HG03045 (cell line): Measurements from ENCODE around the gene PUS10.
A peak's percentile ranks its signal among the peaks of the same experiment; 100 is the strongest.
"Not testable (repeated sequence)": the region's sequence is repeated elsewhere in the genome, so short reads cannot be mapped to it uniquely, and the experiment has no call there.

Source experiments
- ATAC-seq: cut with Tn5 transposase; IDR thresholded peaks from one replicate; pipeline ENCODE4 v1.9.1; 2021; ENCODE audit warnings: mild to moderate bottlenecking, moderate library complexity; ENCODE audit not compliant: unreplicated experiment

PUS10 gene

GRCh38 chr2:61017556-61018317 lies at the start of gene PUS10, which contains the start of gene PEX13:
PUS10 (minus strand) TSS chr2:61018255; CDS start chr2:61011890, 6,365 bp downstream.
PEX13 (plus strand) TSS chr2:61017720; CDS start chr2:61017760, 40 bp downstream.
- ATAC-seq, result peak; percentile 82

GRCh38 chr2:61065714-61066709 lies 48.0 kb upstream of the PUS10 start, which contains the start of gene SANBR:
SANBR (plus strand) TSS chr2:61065871; CDS start chr2:61070351, 4,480 bp downstream.
- ATAC-seq, result peak; percentile 98

- ATAC-seq, result no peak
These were observed 41.3 kb upstream of the PUS10 start for GRCh38 chr2:61059382-61059781.

GRCh38 chr2:61057562-61057961 lies 39.5 kb upstream of the PUS10 start:
- ATAC-seq, result no peak

GRCh38 chr2:61055557-61055956 lies 37.5 kb upstream of the PUS10 start:
- no peak for ATAC-seq

GRCh38 chr2:61045999-61046398 lies 27.9 kb upstream of the PUS10 start:
- ATAC-seq, result no peak

- ATAC-seq, result no peak
These were observed 27.2 kb upstream of the PUS10 start for GRCh38 chr2:61045226-61045625.

- no peak for ATAC-seq
These were observed 26.6 kb upstream of the PUS10 start for GRCh38 chr2:61044636-61045035.

GRCh38 chr2:61042807-61043206 lies 24.8 kb upstream of the PUS10 start:
- ATAC-seq, result no peak

GRCh38 chr2:61036643-61037042 lies 18.6 kb upstream of the PUS10 start:
- ATAC-seq, result not testable (repeated sequence)

- ATAC-seq, result not testable (repeated sequence)
These were observed 16.5 kb upstream of the PUS10 start for GRCh38 chr2:61034592-61034991.

- no peak for ATAC-seq
These were observed 11.5 kb upstream of the PUS10 start for GRCh38 chr2:61029533-61029932.

GRCh38 chr2:61023670-61024069 lies 5.6 kb upstream of the PUS10 start:
- no peak for ATAC-seq

- ATAC-seq, result no peak
These were observed 3.2 kb upstream of the PUS10 start for GRCh38 chr2:61021228-61021660.

GRCh38 chr2:61018798-61019197 lies 743 bp upstream of the PUS10 start:
- no peak for ATAC-seq

- ATAC-seq, result no peak
These were observed 282 bp upstream of the PUS10 start for GRCh38 chr2:61018318-61018755.

GRCh38 chr2:61017003-61017555 lies 976 bp downstream of the PUS10 start:
- peak; percentile 63 for ATAC-seq

GRCh38 chr2:61016392-61017002 lies 1.6 kb downstream of the PUS10 start:
- ATAC-seq, result peak; percentile 20

GRCh38 chr2:61015976-61016375 lies 2.1 kb downstream of the PUS10 start:
- ATAC-seq, result no peak

- ATAC-seq, result no peak
These were observed 3.3 kb downstream of the PUS10 start for GRCh38 chr2:61014763-61015162.

- ATAC-seq, result no peak
These were observed 4.7 kb downstream of the PUS10 start for GRCh38 chr2:61013382-61013781.
